Measurements from ENCODE around the gene CSTF2. TPM values are rescaled to one million over a fixed set of nuclear protein-coding genes. Genes with fewer than 3 reads are reported as not detected.

The CSTF2 gene
- total RNA-seq, 2 donors from 2014 or later: 27.4 to 28.3 TPM

DNA sequence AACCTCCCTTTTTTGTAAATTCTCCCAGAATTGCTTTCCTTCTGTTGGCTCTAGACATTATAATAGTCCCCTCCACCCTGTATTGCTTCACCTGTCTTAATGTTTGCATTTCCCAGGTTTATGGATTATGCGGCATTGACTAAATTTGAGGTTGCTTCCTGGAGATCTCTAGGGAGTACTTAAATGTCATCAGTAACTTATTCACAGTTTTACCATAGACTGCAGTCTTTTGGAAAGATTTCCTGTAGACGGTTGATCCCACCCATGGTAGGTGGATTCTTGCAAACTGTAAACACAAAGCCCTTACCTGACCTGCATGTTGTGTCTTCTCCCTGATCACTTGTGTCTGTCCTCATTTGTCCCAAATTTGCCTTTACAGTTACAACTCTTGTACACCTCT, 60.2 kb downstream of the CSTF2 start:
- no peaks in the 10 kb centered on the region for H3K9me3 ChIP-seq (ENCODE audit: control insufficient read depth, low read length)
- Mint-ChIP-seq H3K4me1 (peaks cover 3% of the 10 kb centered on the region), H3K4me3 (no peak overlapping the region), H3K27ac (no peak overlapping the region), H3K36me3 (ENCODE audit: low read depth) (no peaks in the 10 kb centered on the region), H3K27me3 (ENCODE audit: insufficient read depth) (no peaks in the 10 kb centered on the region), H3K9me3 (peaks cover 59% of the 10 kb centered on the region)
- TF ChIP-seq, protein P1, sequence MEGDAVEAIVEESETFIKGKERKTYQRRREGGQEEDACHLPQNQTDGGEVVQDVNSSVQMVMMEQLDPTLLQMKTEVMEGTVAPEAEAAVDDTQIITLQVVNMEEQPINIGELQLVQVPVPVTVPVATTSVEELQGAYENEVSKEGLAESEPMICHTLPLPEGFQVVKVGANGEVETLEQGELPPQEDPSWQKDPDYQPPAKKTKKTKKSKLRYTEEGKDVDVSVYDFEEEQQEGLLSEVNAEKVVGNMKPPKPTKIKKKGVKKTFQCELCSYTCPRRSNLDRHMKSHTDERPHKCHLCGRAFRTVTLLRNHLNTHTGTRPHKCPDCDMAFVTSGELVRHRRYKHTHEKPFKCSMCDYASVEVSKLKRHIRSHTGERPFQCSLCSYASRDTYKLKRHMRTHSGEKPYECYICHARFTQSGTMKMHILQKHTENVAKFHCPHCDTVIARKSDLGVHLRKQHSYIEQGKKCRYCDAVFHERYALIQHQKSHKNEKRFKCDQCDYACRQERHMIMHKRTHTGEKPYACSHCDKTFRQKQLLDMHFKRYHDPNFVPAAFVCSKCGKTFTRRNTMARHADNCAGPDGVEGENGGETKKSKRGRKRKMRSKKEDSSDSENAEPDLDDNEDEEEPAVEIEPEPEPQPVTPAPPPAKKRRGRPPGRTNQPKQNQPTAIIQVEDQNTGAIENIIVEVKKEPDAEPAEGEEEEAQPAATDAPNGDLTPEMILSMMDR (conservative IDR thresholded peaks at IDR 0.05): no peak
- no peak overlapping the region for H3K27ac ChIP-seq (ENCODE audit: low read depth, low read length)
- 94% methylated on average over 2 of the region's 2 CpGs; no CpG with 5 or more reads in 1 of the 2 experiments for WGBS, 2 experiments (ENCODE audit: insufficient coverage in 1 of 2, insufficient read length in 1 of 2)
- DNase-seq: no peak
- H3K4me1 ChIP-seq (ENCODE audit: control insufficient read depth, insufficient read depth, low read length): no peaks in the 10 kb centered on the region
- H3K9ac ChIP-seq (ENCODE audit: extremely low read depth, low read length, poor library complexity, severe bottlenecking): no peak overlapping the region
- no peak overlapping the region for H3K4me3 ChIP-seq (ENCODE audit: low read length)
- H3K27me3 ChIP-seq (ENCODE audit: control insufficient read depth, insufficient read depth, low read length, poor library complexity, severe bottlenecking): no peaks in the 10 kb centered on the region
- no peaks in the 10 kb centered on the region for H3K36me3 ChIP-seq (ENCODE audit: control insufficient read depth, insufficient read depth, low read length)

DNA sequence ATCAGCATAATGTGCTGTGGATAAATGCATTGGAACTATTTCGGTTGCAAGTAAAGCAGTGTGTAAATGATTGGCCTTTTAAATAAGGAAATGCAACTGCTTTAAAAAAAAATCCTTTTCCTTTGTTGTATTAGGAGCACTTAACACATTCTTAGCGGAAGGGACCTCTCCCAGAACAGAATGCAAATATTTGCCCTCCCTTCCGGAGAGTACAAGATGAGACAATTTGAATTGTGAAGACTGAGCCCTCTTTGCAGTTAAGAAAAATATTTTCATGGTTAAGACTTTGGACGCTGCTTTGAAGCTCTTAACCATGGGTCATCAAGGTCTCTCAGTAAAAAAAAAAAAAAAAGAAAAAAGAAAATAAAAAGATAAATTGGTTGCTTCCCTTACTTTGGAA, 63.5 kb downstream of the CSTF2 start:
- peaks cover 3% of the 10 kb centered on the region for H3K4me1 Mint-ChIP-seq
- no peak for DNase-seq
- 53% methylated on average over 3 of the region's 4 CpGs; no CpG with 5 or more reads in 1 of the 2 experiments for WGBS, 2 experiments (ENCODE audit: insufficient coverage in 1 of 2, insufficient read length in 1 of 2)
- Histone ChIP-seq H3K27ac (ENCODE audit: low read depth, low read length) (no peak overlapping the region), H3K4me1 (ENCODE audit: control insufficient read depth, insufficient read depth, low read length) (no peaks in the 10 kb centered on the region), H3K9ac (ENCODE audit: extremely low read depth, low read length, poor library complexity, severe bottlenecking) (no peak overlapping the region), H3K27me3 (ENCODE audit: control insufficient read depth, insufficient read depth, low read length, poor library complexity, severe bottlenecking) (no peaks in the 10 kb centered on the region), H3K9me3 (ENCODE audit: control insufficient read depth, low read length) (no peaks in the 10 kb centered on the region), H3K4me3 (ENCODE audit: low read length) (no peak overlapping the region), H3K36me3 (ENCODE audit: control insufficient read depth, insufficient read depth, low read length) (no peaks in the 10 kb centered on the region)
- TF ChIP-seq, protein P1 (conservative IDR thresholded peaks at IDR 0.05): no peak
- no peaks in the 10 kb centered on the region for H3K27me3 Mint-ChIP-seq (ENCODE audit: insufficient read depth)
- peaks cover 62% of the 10 kb centered on the region for H3K9me3 Mint-ChIP-seq
- H3K36me3 Mint-ChIP-seq (ENCODE audit: low read depth): no peaks in the 10 kb centered on the region
- no peak overlapping the region for H3K27ac Mint-ChIP-seq
- H3K4me3 Mint-ChIP-seq: no peak overlapping the region

Other genes with a start within 250 kb of the CSTF2 start
- gene TNMD, start 235.5 kb upstream of the CSTF2 start, total RNA-seq: 1 to 10 TPM in 1 of 2 donors, under 1 TPM in 1; 0.33 to 5.0 TPM
- gene TSPAN6, start 183.6 kb upstream of the CSTF2 start, total RNA-seq: 10 to 100 TPM; 60.4 to 77.7 TPM
- under 1 TPM in 1 of 2 donors, not detected in 1; 0.44 TPM for gene SRPX2, start 176.2 kb upstream of the CSTF2 start, total RNA-seq
- under 1 TPM in 1 of 2 donors, not detected in 1; 0.24 TPM for gene SYTL4, start 88.3 kb upstream of the CSTF2 start, total RNA-seq
- not detected for gene NOX1, start 54.0 kb downstream of the CSTF2 start, total RNA-seq
- under 1 TPM; 0.84 to 0.99 TPM for gene XKRX, start 108.5 kb downstream of the CSTF2 start, total RNA-seq
- gene ARL13A, start 149.3 kb downstream of the CSTF2 start, total RNA-seq: not detected
- 10 to 100 TPM; 14.1 to 19.8 TPM for gene TRMT2B, start 231.7 kb downstream of the CSTF2 start, total RNA-seq